GM18867 (cell line): ENCODE data around the gene MT1A.
"Not testable (repeated sequence)": the region's sequence is repeated elsewhere in the genome, so short reads cannot be mapped to it uniquely, and the experiment has no call there.

Experiments
- ATAC-seq: cut with Tn5 transposase; IDR thresholded peaks from one replicate; pipeline ENCODE4 v1.9.1; 2021; ENCODE audit warnings: mild to moderate bottlenecking, moderate library complexity; ENCODE audit not compliant: unreplicated experiment

The MT1A gene

GRCh38 chr16:56610017-56610608 lies 28.4 kb upstream of the MT1A start:
- ATAC-seq: no peak

GRCh38 chr16:56610609-56611111 lies 27.8 kb upstream of the MT1A start:
- ATAC-seq: no peak

- no peak for ATAC-seq
Measured at GRCh38 chr16:56611281-56611833, 27.1 kb upstream of the MT1A start.

GRCh38 chr16:56613706-56614105 lies 24.8 kb upstream of the MT1A start:
- ATAC-seq: no peak

GRCh38 chr16:56614549-56614991 lies 23.9 kb upstream of the MT1A start:
- no peak for ATAC-seq

- no peak for ATAC-seq
Measured at GRCh38 chr16:56615353-56615752, 23.1 kb upstream of the MT1A start.

GRCh38 chr16:56616608-56617211 lies 21.8 kb upstream of the MT1A start:
- no peak for ATAC-seq

- no peak for ATAC-seq
Measured at GRCh38 chr16:56617212-56618085, 21.0 kb upstream of the MT1A start.

GRCh38 chr16:56618138-56618537 lies 20.3 kb upstream of the MT1A start:
- ATAC-seq: no peak

GRCh38 chr16:56620339-56620897 lies 18.0 kb upstream of the MT1A start:
- ATAC-seq: no peak

GRCh38 chr16:56621665-56622445 lies 16.6 kb upstream of the MT1A start:
- ATAC-seq: not testable (repeated sequence)

GRCh38 chr16:56623184-56623583 lies 15.3 kb upstream of the MT1A start:
- not testable (repeated sequence) for ATAC-seq

- ATAC-seq: no peak
Measured at GRCh38 chr16:56623637-56624036, 14.8 kb upstream of the MT1A start.

- ATAC-seq: peak; percentile 67
Measured at GRCh38 chr16:56625140-56625942, 13.1 kb upstream of the MT1A start, which contains the start of gene MT1E. TSS of gene MT1E (plus strand) at chr16:56625781. CDS start at chr16:56625852, 71 bp downstream.

GRCh38 chr16:56625943-56626654 lies 12.4 kb upstream of the MT1A start:
- ATAC-seq: peak; percentile 7

GRCh38 chr16:56626685-56627084 lies 11.8 kb upstream of the MT1A start:
- no peak for ATAC-seq

- ATAC-seq: no peak
Measured at GRCh38 chr16:56628486-56629350, 9.7 kb upstream of the MT1A start.

- ATAC-seq: no peak
Measured at GRCh38 chr16:56629531-56629930, 8.9 kb upstream of the MT1A start.
